ENCODE measurements around the gene NAA16.

The NAA16 gene

DNA sequence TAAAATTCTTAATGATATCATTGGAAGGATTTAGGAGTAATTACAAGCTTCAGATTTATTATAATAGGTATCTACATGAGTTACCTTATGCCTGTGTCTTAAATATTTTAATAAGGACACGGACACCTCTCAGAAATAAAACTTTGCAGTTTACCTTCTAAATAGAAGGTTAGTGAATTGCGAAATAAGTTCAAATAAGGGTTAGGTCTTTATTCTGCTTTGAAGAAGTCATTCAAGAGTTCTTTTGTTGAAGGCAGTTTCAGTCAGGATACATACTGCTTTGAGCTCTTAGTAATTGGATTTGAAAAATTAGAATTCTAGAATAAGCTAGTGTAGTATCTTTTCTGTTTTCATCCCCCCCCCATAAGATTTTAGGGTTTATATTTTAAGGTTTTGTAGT, 53.0 kb downstream of the NAA16 start:
- H4K20me1 ChIP-seq (ENCODE audit: control insufficient read depth, insufficient read depth, low read depth, low read length), result no peaks in the 10 kb centered on the region
- H3K27ac ChIP-seq (ENCODE audit: low read depth, low read length), result no peak overlapping the region
- no peaks in the 10 kb centered on the region for H3K27me3 ChIP-seq (ENCODE audit: control insufficient read depth, low read length)
- no peak overlapping the region for H3K4me2 ChIP-seq (ENCODE audit: low read length)
- no peak for TF ChIP-seq EZH2phosphoT487 (IDR thresholded peaks at IDR 0.05; ENCODE audit: borderline replicate concordance, low read length)
- TF ChIP-seq, protein P1, sequence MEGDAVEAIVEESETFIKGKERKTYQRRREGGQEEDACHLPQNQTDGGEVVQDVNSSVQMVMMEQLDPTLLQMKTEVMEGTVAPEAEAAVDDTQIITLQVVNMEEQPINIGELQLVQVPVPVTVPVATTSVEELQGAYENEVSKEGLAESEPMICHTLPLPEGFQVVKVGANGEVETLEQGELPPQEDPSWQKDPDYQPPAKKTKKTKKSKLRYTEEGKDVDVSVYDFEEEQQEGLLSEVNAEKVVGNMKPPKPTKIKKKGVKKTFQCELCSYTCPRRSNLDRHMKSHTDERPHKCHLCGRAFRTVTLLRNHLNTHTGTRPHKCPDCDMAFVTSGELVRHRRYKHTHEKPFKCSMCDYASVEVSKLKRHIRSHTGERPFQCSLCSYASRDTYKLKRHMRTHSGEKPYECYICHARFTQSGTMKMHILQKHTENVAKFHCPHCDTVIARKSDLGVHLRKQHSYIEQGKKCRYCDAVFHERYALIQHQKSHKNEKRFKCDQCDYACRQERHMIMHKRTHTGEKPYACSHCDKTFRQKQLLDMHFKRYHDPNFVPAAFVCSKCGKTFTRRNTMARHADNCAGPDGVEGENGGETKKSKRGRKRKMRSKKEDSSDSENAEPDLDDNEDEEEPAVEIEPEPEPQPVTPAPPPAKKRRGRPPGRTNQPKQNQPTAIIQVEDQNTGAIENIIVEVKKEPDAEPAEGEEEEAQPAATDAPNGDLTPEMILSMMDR (IDR thresholded peaks at IDR 0.05; ENCODE audit: low read depth, low read length, poor library complexity, severe bottlenecking), result no peak
- no peaks in the 10 kb centered on the region for H3K9me2 ChIP-seq (replicated peaks; ENCODE audit: control insufficient read depth, low read length)
- H3F3A ChIP-seq (ENCODE audit: control insufficient read depth, insufficient read depth), result no peaks in the 10 kb centered on the region
- H3K9me3 ChIP-seq (ENCODE audit: control insufficient read depth, insufficient read depth, low read length), result no peaks in the 10 kb centered on the region
- H3K4me1 ChIP-seq (ENCODE audit: control insufficient read depth, low read length), result no peaks in the 10 kb centered on the region
- H3K79me2 ChIP-seq (ENCODE audit: control insufficient read depth, low read length), result no peaks in the 10 kb centered on the region
- no peak overlapping the region for H3K4me3 ChIP-seq (ENCODE audit: low read length)
- H3K36me3 ChIP-seq (ENCODE audit: control insufficient read depth, low read length), result peaks cover 94% of the 10 kb centered on the region

DNA sequence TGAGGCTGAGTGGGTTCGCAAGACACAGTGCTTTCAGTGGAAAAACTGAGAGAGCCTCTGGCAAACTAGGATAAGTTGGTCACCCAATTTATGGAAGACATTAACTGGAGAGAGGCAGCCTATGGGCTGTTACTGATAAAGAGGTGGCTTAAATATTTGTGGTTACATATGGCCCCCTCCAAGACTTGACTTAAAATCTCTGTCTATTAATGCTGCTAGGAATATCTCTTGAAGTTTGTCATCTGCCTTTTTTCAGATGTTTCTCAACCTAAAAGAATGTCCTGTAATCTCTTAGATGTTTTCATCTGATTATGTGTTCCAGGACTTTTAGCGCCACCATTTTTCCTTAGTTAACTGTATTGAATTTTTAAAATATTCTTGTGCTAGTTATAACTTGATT, 54.6 kb downstream of the NAA16 start:
- no peak for TF ChIP-seq EZH2phosphoT487 (IDR thresholded peaks at IDR 0.05; ENCODE audit: borderline replicate concordance, low read length)
- TF ChIP-seq, protein P1 (IDR thresholded peaks at IDR 0.05; ENCODE audit: low read depth, low read length, poor library complexity, severe bottlenecking), result no peak
- H3K9me3 ChIP-seq (ENCODE audit: control insufficient read depth, insufficient read depth, low read length), result no peaks in the 10 kb centered on the region
- no peak overlapping the region for H3K27ac ChIP-seq (ENCODE audit: low read depth, low read length)
- no peaks in the 10 kb centered on the region for H3F3A ChIP-seq (ENCODE audit: control insufficient read depth, insufficient read depth)
- no peaks in the 10 kb centered on the region for H3K27me3 ChIP-seq (ENCODE audit: control insufficient read depth, low read length)
- no peaks in the 10 kb centered on the region for H4K20me1 ChIP-seq (ENCODE audit: control insufficient read depth, insufficient read depth, low read depth, low read length)
- no peaks in the 10 kb centered on the region for H3K79me2 ChIP-seq (ENCODE audit: control insufficient read depth, low read length)
- no peaks in the 10 kb centered on the region for H3K9me2 ChIP-seq (replicated peaks; ENCODE audit: control insufficient read depth, low read length)
- H3K4me1 ChIP-seq (ENCODE audit: control insufficient read depth, low read length), result no peaks in the 10 kb centered on the region
- H3K36me3 ChIP-seq (ENCODE audit: control insufficient read depth, low read length), result peaks cover 95% of the 10 kb centered on the region
- no peak overlapping the region for H3K4me3 ChIP-seq (ENCODE audit: low read length)
- no peak overlapping the region for H3K4me2 ChIP-seq (ENCODE audit: low read length)

DNA sequence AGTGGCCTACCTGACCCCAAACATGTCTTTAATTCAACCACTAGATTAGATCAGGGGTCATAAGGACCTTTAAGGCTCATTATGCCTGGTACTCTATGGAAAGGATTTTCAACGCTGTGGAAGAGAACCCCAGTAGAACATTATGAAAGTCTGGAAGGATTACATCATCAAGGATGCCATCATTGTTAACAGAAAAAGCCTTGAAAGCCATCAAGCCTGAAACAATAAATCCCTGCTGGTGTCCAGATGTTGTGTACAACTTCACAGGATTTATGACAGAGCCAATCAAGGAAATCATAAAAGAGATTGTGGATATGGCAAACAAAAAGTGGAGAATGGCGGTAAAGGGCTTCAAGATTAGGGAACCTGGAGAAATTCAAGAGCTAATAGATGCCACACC, 59.7 kb downstream of the NAA16 start:
- Histone ChIP-seq H3K79me2 (ENCODE audit: control insufficient read depth, low read length) (no peaks in the 10 kb centered on the region), H3K4me3 (ENCODE audit: low read length) (no peak overlapping the region), H3K27me3 (ENCODE audit: control insufficient read depth, low read length) (no peaks in the 10 kb centered on the region), H4K20me1 (ENCODE audit: control insufficient read depth, insufficient read depth, low read depth, low read length) (no peaks in the 10 kb centered on the region), H3K9me2 (replicated peaks; ENCODE audit: control insufficient read depth, low read length) (no peaks in the 10 kb centered on the region), H3K9me3 (ENCODE audit: control insufficient read depth, insufficient read depth, low read length) (no peaks in the 10 kb centered on the region), H3F3A (ENCODE audit: control insufficient read depth, insufficient read depth) (no peaks in the 10 kb centered on the region; the same call in 1 of the 2 replicates), H3K36me3 (ENCODE audit: control insufficient read depth, low read length) (peaks cover 95% of the 10 kb centered on the region), H3K27ac (ENCODE audit: low read depth, low read length) (no peak overlapping the region), H3K4me2 (ENCODE audit: low read length) (no peak overlapping the region), H3K4me1 (ENCODE audit: control insufficient read depth, low read length) (no peaks in the 10 kb centered on the region)
- no peak for TF ChIP-seq EZH2phosphoT487 (IDR thresholded peaks at IDR 0.05; ENCODE audit: borderline replicate concordance, low read length)
- TF ChIP-seq, protein P1 (IDR thresholded peaks at IDR 0.05; ENCODE audit: low read depth, low read length, poor library complexity, severe bottlenecking), result no peak

DNA sequence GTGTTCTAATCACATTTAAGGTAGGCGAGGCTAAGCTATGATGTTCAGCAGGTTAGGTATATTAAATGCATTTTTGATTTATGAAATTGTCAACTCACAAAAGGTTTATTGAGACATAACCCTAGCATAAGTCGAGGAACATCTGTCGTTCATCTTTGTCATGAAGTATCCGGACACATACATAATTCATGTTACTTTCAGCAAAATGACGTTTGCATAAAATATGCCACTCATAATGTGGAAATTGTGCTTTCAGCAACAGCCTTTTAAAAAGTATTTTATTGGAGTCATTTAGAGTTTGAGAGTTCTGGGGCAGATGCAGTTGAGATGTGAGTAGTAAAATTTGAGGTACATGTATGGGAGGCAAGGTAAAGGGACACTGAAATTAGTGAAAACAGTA, 66.4 kb downstream of the NAA16 start:
- Histone ChIP-seq H4K20me1 (ENCODE audit: control insufficient read depth, insufficient read depth, low read depth, low read length) (no peaks in the 10 kb centered on the region), H3K9me2 (replicated peaks; ENCODE audit: control insufficient read depth, low read length) (no peaks in the 10 kb centered on the region), H3K27me3 (ENCODE audit: control insufficient read depth, low read length) (no peaks in the 10 kb centered on the region), H3K79me2 (ENCODE audit: control insufficient read depth, low read length) (no peaks in the 10 kb centered on the region), H3K4me3 (ENCODE audit: low read length) (no peak overlapping the region), H3F3A (ENCODE audit: control insufficient read depth, insufficient read depth) (peaks cover 15% of the 10 kb centered on the region), H3K27ac (ENCODE audit: low read depth, low read length) (no peak overlapping the region), H3K36me3 (ENCODE audit: control insufficient read depth, low read length) (peaks cover 46% of the 10 kb centered on the region), H3K4me1 (ENCODE audit: control insufficient read depth, low read length) (no peaks in the 10 kb centered on the region), H3K9me3 (ENCODE audit: control insufficient read depth, insufficient read depth, low read length) (no peaks in the 10 kb centered on the region), H3K4me2 (ENCODE audit: low read length) (no peak overlapping the region)
- no peak for TF ChIP-seq EZH2phosphoT487 (IDR thresholded peaks at IDR 0.05; ENCODE audit: borderline replicate concordance, low read length)
- TF ChIP-seq, protein P1 (IDR thresholded peaks at IDR 0.05; ENCODE audit: low read depth, low read length, poor library complexity, severe bottlenecking), result no peak
